Ecto neural progenitor cell (in vitro differentiated cells): Measurements from ENCODE around the gene MAP4.
"Not testable (repeated sequence)": the region's sequence is repeated elsewhere in the genome, so short reads cannot be mapped to it uniquely, and the experiment has no call there.

Experiments
- DNase-seq: peaks from one replicate; pipeline ENCODE4 v3.0.0-alpha.2; 2018; ENCODE audit warnings: low spot score

MAP4 gene

DNA sequence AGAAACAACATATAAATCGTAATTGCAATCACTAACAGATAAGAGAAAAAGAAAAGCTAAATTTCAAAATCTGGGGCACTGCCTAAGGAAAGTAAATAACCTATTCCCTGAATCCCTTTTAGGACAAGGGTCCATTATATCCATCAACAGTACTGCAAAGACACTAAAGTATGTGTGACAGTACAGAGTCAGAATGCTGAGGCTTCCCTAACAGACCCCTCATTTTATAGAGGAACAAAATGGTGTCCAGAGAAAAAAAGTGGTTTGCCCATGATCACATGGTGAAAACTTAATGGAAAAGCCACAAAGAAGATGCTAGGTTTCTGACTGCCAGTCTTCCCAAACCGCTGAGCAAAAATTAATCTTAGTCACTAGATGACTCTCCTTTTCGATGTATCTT lies 119.5 kb downstream of the MAP4 start:
- DNase-seq: no peak

GRCh38 chr3:47895241-47895640 lies 121.0 kb downstream of the MAP4 start:
- no peak for DNase-seq

DNA sequence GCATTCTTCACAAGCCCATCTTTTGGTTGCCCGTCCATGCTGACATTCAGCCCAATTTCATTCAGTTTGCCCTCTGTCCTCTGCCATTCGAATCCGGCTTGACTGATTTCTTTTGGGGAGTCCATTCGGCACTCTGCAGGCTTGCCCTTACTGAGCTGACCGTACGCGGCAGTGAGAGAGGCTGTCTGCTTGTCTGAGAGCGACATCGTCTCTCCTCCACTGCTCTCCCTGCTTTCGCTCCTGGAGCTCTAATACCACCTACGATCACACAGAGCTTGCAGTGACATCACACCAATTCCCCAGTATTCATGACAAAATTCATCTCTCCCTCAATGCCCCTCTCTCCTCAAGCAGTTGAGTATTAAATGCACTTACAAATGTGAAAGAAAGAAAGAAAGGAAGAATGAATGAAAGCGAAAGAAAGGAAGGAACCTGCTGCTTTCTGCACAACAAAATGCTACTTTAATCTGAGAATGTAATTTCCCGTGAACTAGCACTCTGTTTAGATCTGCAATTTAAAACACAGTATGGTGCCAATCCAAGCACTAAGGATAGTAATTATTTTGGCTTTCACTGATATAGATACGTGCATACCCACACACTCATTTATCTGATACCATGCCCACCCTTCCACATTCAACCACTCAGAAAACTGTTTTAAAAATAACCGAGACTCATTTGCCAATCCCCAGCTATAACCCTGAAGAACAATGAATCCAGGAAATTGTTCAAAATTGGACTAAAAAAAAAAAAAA lies 123.8 kb downstream of the MAP4 start:
- no peak for DNase-seq

DNA sequence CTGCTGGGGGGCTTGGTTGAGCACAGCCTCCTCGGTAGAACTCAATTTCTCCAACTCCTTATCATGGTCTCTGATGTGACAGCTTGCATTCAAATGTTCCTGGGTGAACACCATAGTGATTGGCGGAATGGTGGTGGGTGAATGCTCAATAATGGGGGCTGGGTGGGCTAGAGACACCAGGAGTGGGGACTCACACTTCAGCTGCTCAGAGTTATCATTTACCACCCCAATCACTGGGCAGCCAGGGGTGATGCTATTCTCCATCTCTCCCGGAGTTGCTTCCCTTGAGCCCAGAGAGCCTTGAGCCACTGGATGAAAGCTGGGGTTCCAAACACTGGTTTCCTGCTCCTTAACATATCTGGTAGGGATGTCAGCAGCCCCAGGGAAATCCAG lies 124.6 kb downstream of the MAP4 start:
- DNase-seq: no peak

DNA sequence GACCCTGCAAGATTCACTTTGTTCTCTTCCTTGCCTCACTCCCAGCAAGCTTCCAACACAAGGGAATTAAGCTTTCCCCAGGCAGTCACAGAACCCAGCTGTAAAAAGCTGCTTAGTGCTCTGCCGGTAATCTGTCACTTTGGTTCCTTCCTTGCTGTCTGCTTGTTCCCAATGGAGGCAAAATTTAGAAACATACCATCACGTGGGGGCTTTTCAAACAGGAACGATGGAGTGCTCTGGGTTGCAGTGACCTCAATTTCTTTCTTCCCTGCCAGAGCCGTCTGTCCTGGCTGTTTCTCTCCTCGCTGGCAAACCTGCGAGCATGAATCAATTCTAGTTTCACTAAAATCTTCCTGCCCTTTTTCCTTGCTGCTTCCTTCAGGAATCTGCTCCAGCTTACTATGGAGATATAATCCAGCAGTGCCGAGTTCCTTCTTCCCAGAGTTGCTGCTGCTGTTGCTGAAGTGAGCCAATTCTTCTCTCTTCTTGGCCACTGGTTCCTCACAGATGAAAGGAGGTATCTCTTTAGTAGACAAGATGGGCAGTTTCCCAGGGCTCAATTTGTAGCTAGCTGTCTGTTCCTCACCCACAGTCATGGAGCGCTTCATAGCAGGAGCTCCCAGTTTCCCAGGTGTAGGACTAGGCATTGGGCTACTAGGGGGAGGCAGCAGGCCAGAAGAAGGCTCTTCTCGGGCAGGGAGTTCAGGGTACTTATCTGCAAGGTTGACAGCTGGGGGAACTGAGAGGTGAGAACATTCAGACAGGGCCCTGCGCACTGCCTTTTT lies 125.2 kb downstream of the MAP4 start:
- peak; percentile 66 for DNase-seq

- DNase-seq: no peak
These were observed 125.9 kb downstream of the MAP4 start for GRCh38 chr3:47890126-47890827.

- DNase-seq: no peak
These were observed 127.0 kb downstream of the MAP4 start for GRCh38 chr3:47888986-47889757.

- DNase-seq: not testable (repeated sequence)
These were observed 128.2 kb downstream of the MAP4 start for GRCh38 chr3:47887991-47888390.

DNA sequence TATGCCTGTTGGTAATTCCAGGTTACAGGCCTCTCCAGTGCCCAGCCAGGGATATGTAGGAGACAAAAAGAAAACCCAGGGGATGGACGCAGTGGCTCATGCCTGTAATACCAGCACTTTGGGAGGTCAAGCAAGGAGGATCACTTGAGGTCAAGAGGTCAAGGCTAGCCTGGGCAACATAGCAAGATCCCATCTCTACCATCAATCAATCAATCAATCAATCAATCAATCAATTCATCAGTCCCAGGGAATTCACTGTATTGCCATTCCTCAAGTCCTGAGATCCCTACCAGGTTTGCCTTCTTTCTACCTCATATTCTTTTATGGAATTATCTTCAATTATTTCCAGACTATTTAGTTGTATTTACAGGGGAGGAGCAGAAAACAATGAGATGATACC lies 131.0 kb downstream of the MAP4 start:
- DNase-seq: no peak

DNA sequence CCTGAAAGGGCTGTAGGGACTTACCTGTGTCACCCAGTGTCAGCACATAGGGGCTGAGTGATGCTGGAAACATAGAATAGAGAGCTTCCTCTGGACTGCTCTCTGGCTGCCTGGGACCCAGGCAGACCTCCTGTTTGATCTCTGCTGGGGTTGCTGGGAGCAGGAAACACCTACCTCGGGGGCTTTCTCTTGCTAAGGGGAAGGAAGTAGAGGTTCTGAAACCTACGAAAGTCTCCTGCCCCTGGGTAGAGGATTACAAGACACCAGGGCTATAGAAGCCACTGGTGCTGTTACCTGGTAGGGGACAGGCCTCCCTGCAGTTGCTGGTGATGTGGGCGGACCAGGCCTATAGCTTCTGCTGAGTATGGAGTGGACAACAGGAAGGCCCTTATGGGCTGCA lies 131.6 kb downstream of the MAP4 start:
- no peak for DNase-seq

GRCh38 chr3:47882338-47882737 lies 133.9 kb downstream of the MAP4 start:
- no peak for DNase-seq

GRCh38 chr3:47877719-47878118 lies 138.5 kb downstream of the MAP4 start:
- no peak for DNase-seq

GRCh38 chr3:47877290-47877689 lies 138.9 kb downstream of the MAP4 start:
- no peak for DNase-seq

DNA sequence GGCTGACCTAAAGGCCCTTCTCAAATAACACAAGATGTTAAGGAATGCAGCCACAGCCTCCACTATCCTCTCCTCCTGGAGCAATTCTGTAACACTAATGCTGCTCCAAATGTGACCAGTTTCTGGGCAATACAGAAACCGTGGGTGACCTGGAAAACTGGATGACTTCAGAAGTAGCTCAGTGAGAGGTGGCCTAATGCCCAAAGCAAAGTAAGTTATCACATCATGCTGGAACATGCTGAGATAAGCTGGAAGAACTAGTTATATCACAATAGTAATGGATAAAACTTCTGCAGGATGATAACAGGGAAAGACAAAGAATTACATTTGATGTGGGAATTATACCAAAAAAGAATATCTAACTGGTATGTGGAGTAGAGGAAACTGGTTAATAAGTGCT lies 141.3 kb downstream of the MAP4 start:
- DNase-seq: no peak

DNA sequence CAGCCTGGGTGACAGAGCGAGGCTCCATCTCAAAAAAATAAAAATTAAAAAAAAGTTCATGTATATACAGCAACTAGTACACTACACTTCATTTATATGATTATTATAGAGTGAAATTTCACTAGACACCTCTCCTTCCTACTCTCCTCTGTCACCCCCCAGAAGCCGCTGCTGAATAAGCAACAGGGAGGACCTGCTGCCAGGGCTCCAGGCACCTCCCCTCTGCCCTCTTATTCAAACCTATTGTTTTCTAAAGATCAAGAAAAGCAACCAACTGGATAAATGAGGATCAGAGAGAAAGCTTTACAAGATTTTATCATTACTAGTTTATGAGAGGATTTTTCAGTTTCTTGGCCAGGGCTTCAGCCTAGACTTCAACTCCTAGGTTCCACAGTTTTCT lies 141.8 kb downstream of the MAP4 start:
- no peak for DNase-seq

- no peak for DNase-seq
These were observed 143.3 kb downstream of the MAP4 start for GRCh38 chr3:47872916-47873315.

DNA sequence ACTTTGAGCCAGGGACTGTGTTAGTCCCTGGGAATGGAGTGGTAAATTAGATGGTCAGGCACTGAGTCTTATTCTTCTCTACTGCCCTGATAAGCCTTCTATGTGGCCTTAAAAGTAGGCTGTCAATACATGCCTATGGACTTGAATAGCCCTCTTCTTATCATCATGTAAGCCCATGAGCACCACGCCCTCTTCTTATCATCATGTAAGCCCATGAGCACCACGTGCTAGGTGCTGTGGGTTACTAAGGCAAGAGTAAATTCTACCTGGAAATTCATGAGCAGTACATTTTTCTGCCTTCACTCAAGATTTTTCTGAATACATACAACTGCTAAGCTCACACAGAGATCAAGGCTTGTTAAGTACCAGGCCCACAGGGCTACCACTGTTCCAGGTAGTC lies 144.8 kb downstream of the MAP4 start:
- DNase-seq: no peak

- no peak for DNase-seq
These were observed 145.4 kb downstream of the MAP4 start for GRCh38 chr3:47870702-47871260.

DNA sequence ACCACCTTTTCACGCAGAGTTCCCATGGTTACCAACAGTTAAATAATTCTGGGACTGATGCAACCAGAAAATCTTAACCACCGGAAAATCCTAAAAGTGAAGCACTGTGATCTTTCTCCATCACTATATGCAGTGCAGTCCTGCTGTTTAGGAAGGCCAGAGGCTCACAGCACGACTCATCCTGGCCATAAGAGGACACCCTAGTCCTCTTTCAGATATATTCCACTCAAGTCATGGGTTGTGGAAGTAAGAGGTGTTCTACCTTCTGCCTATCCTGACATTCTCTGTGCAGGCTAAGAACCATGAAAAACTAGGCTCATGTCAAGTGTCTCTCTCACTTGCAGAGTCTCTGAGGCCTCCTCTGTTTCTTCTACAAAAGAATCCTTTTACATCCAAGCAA lies 146.1 kb downstream of the MAP4 start:
- DNase-seq: no peak

- no peak for DNase-seq
These were observed 147.9 kb downstream of the MAP4 start for GRCh38 chr3:47868306-47868705.

DNA sequence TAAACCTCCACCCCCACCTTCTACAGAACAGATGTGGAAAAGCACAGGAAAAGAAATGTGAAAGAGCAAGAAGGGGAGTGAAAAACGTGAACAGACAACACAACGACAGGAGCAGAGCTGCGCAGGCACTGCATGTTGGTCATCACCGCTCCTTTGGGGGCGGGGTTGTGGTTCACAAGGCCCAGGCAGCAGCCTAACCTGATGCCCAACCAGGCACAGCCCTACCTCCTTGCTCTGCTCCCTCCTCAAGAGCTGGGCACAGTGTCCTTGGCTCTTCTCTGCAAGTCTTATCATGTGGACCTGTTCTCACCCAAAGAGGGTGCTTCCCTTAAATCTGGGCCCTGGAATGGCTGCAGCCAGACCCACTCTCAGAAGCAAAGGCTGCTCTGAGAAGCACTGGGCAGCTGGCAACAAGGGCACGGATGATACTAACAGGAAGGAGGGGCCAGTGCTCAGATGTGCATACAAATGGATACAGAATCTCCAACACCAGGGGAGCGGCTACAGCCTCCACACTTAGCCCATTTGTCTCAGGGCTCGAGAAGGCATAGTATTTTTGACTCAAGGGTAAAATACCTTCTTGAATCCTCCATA lies 148.7 kb downstream of the MAP4 start:
- DNase-seq: no peak

- no peak for DNase-seq
These were observed 151.0 kb downstream of the MAP4 start for GRCh38 chr3:47865192-47865591.
